Measurements from ENCODE around the gene ZBTB46. TPM values are rescaled to one million over a fixed set of nuclear protein-coding genes. Genes with fewer than 3 reads are reported as not detected.
"Not testable (repeated sequence)": the region's sequence is repeated elsewhere in the genome, so short reads cannot be mapped to it uniquely, and the experiment has no call there.

ZBTB46 gene
- total and polyA plus RNA-seq, 5 donors from 2014 or later, result 0.03 to 0.49 (median 0.09) TPM; not detected in 2

DNA sequence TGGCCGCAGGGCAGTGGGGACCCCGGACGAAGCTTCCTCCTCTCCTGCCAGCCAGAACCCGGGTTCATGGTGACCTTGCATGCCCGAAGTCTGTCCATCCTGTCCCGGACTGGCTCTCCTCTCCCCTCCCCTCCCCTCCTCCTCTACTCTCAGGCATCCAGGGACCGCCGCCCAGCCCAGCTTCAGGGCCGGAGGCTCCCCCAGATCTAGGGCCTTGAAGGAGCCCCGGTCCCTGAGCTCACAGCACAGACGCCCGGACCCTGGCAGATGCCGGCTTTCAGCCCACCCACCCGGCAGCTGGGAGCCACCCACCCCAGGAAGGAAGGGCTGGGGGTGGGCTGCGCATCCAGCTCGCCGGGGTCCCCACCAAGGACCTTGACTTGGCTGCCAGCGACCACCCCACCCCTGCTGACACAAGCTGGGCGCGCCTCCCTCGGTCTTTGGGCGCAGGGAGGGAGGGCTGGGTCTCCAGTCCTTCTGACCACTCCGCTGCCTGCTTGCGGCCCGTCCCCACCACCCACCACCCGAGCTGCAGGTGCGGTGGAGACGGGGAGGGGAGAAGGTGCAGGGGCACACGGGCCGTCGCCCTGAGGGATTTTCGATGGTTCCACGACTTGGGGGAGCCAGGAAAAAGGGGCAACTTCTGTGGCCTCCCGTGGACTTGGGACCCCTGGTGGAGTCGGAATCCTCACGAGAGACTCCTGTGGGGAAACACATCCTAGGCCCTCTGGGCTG is 24.5 kb upstream of the ZBTB46 start:
- peaks cover 29% of the 10 kb centered on the region for H3K4me1 ChIP-seq (ENCODE audit: control insufficient read depth, insufficient read depth, low read length, poor library complexity, severe bottlenecking)
- H3K27me3 Mint-ChIP-seq, result peaks cover 9% of the 10 kb centered on the region
- H3K4me1 Mint-ChIP-seq, result peaks cover 0 to 40% (median 10%) of the 10 kb centered on the region in 4 donors
- no peaks in the 10 kb centered on the region for H3K9me3 ChIP-seq (ENCODE audit: control insufficient read depth in 2 of 2, low read length in 2 of 2)
- peaks cover 0 to 2% (median 0%) of the 10 kb centered on the region in 7 donors for H3K9me3 Mint-ChIP-seq
- no peak overlapping the region for H3K4me3 Mint-ChIP-seq
- ATAC-seq (ENCODE audit: low read depth in 2 of 2) (no peak), DNase-seq (no peak)
- H3K27ac ChIP-seq (ENCODE audit: insufficient read depth, low read length, poor library complexity, severe bottlenecking), result no peak overlapping the region
- no peaks in the 10 kb centered on the region for H3K36me3 ChIP-seq (ENCODE audit: control insufficient read depth, insufficient read depth, low read length)
- H3K4me3 ChIP-seq (ENCODE audit: low read depth, low read length), result no peak overlapping the region
- H3K27ac Mint-ChIP-seq, result no peak overlapping the region
- no peaks in the 10 kb centered on the region for H3K36me3 Mint-ChIP-seq
- no peaks in the 10 kb centered on the region for H3K27me3 ChIP-seq (ENCODE audit: control insufficient read depth, insufficient read depth, low read length)

DNA sequence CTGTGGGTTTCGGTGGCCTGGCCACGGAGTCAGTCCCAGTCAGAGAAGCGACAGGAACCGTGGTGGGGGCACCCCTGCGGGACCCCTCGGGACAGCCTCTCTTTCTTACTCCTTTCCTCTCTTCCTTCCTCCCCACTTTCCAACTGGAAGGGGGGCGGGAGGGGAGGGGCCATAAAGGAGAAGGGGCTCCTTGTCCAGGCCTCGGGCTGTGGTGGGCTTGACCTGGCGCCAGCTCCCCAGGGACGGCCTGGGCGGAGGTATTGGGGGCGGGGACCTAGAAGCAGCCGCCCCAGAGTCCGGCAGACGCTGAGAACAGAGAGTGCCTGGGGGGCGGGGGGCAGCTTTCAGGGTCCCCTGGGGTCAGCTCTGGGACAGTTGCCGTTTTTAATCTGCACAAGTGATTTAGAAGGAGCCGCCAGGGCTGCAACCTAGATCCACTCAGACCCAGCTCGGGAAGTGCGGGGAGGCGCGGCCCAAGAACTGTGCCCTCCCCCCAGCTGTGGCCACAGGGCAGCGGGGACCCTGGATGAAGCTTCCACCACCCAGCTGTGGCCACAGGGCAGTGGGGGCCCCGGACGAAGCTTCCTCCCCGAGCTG is 23.8 kb upstream of the ZBTB46 start:
- Histone ChIP-seq H3K4me1 (ENCODE audit: control insufficient read depth, insufficient read depth, low read length, poor library complexity, severe bottlenecking) (peaks cover 29% of the 10 kb centered on the region), H3K9me3 (ENCODE audit: control insufficient read depth in 2 of 2, low read length in 2 of 2) (no peaks in the 10 kb centered on the region), H3K4me3 (ENCODE audit: low read depth, low read length) (no peak overlapping the region), H3K27me3 (ENCODE audit: control insufficient read depth, insufficient read depth, low read length) (no peaks in the 10 kb centered on the region), H3K27ac (ENCODE audit: insufficient read depth, low read length, poor library complexity, severe bottlenecking) (no peak overlapping the region), H3K36me3 (ENCODE audit: control insufficient read depth, insufficient read depth, low read length) (no peaks in the 10 kb centered on the region)
- Mint-ChIP-seq H3K4me1 (peaks cover 0 to 40% (median 10%) of the 10 kb centered on the region in 4 donors), H3K4me3 (no peak overlapping the region), H3K27me3 (peaks cover 10% of the 10 kb centered on the region), H3K36me3 (no peaks in the 10 kb centered on the region), H3K27ac (no peak overlapping the region), H3K9me3 (peaks cover 0 to 2% (median 0%) of the 10 kb centered on the region in 7 donors)
- DNase-seq, result no peak
- ATAC-seq (ENCODE audit: low read depth in 2 of 2), result no peak

DNA sequence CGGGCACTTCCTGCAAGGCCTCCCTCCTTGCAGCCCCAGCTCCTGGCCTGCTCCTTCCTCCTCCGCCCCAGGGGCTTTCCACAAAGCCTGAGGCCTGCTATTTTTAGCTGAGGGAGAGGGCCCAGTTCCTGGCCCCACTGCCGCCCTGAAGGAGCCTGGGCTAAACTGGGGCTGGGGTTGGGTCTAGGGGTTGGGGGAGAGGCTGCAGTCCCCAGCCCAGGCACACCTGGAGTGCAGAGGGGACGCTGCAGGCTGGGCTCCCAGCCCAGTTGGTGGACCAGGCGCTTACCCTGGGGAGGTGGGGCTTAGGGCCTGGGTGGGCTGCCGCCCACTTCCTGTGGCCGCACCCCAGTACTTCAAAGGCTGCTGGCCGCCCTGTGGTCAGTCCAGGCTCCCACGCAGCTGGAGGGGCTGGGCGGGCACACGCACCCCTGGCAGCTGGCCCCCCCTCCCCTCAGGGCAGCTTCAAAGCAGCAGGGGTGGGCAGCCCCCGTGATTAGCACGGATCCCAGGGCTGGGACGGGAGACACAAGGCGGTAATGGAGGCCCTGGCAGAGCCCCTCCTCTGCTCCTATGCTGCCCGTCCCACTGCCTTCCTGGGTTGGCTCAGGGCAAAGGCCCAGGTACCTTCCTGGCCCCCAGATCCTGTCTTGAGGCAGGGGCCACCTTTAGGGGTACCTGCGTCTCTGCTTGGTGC is 23.2 kb upstream of the ZBTB46 start:
- Histone ChIP-seq H3K4me1 (ENCODE audit: control insufficient read depth, insufficient read depth, low read length, poor library complexity, severe bottlenecking) (peaks cover 29% of the 10 kb centered on the region), H3K36me3 (ENCODE audit: control insufficient read depth, insufficient read depth, low read length) (no peaks in the 10 kb centered on the region), H3K27ac (ENCODE audit: insufficient read depth, low read length, poor library complexity, severe bottlenecking) (no peak overlapping the region), H3K9me3 (ENCODE audit: control insufficient read depth in 2 of 2, low read length in 2 of 2) (no peaks in the 10 kb centered on the region), H3K4me3 (ENCODE audit: low read depth, low read length) (no peak overlapping the region), H3K27me3 (ENCODE audit: control insufficient read depth, insufficient read depth, low read length) (no peaks in the 10 kb centered on the region)
- H3K9me3 Mint-ChIP-seq, result peaks cover 0 to 2% (median 0%) of the 10 kb centered on the region in 7 donors
- ATAC-seq (ENCODE audit: low read depth in 2 of 2) (peak in 1 of 2 donors; percentile 28), DNase-seq (no peak)
- peaks cover 0 to 35% (median 9%) of the 10 kb centered on the region in 4 donors for H3K4me1 Mint-ChIP-seq
- no peak overlapping the region for H3K27ac Mint-ChIP-seq
- peaks cover 10% of the 10 kb centered on the region for H3K27me3 Mint-ChIP-seq
- no peak overlapping the region for H3K4me3 Mint-ChIP-seq
- H3K36me3 Mint-ChIP-seq, result no peaks in the 10 kb centered on the region

DNA sequence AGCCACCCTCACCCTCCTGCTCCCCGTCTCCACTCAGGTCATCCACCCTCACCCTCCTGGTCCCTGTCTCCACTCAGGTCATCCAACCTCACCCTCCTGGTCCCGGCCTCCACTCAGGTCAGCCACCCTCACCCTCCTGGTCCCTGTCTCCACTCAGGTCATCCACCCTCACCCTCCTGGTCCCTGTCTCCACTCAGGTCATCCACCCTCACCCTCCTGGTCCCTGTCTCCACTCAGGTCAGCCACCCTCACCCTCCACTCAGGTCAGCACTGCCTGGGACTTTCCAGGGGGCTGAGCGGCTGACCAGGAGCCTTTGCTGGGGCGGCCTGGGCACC is 22.6 kb upstream of the ZBTB46 start:
- not testable (repeated sequence) for H3K27ac ChIP-seq (ENCODE audit: insufficient read depth, low read length, poor library complexity, severe bottlenecking); H3K36me3 ChIP-seq (ENCODE audit: control insufficient read depth, insufficient read depth, low read length); H3K36me3 Mint-ChIP-seq; H3K4me3 Mint-ChIP-seq; H3K9me3 Mint-ChIP-seq; DNase-seq; ATAC-seq (ENCODE audit: low read depth in 2 of 2); H3K27me3 ChIP-seq (ENCODE audit: control insufficient read depth, insufficient read depth, low read length); H3K4me3 ChIP-seq (ENCODE audit: low read depth, low read length); H3K9me3 ChIP-seq (ENCODE audit: control insufficient read depth in 2 of 2, low read length in 2 of 2); H3K27ac Mint-ChIP-seq
- H3K4me1 ChIP-seq (ENCODE audit: control insufficient read depth, insufficient read depth, low read length, poor library complexity, severe bottlenecking), result peaks cover 25% of the 10 kb centered on the region
- peaks cover 14% of the 10 kb centered on the region for H3K27me3 Mint-ChIP-seq
- H3K4me1 Mint-ChIP-seq, result peaks cover 0 to 30% (median 6%) of the 10 kb centered on the region in 4 donors

DNA sequence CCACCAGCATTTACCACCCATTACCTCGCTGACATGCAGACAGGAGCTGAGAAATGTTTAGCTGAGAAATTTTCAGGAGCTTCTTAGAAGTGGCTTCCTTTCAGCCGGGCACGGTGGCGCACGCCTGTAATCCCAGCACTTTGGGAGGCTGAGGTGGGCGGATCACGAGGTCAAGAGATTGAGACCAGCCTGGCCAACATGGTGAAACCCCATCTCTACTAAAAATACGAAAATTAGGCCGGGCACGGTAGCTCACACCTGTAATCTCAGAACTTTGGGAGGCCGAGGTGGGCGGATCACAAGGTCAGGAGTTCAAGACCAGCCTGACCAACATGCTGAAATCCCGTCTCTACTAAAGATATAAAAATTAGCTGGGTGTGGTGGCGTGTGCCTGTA is 20.5 kb upstream of the ZBTB46 start:
- Mint-ChIP-seq H3K27me3 (peaks cover 19% of the 10 kb centered on the region), H3K27ac (peak overlapping the region in 1 of 3 donors; percentile 66)
- H3K4me1 ChIP-seq (ENCODE audit: control insufficient read depth, insufficient read depth, low read length, poor library complexity, severe bottlenecking), result peaks cover 12% of the 10 kb centered on the region
- not testable (repeated sequence) for H3K9me3 ChIP-seq (ENCODE audit: control insufficient read depth in 2 of 2, low read length in 2 of 2); H3K36me3 Mint-ChIP-seq; H3K27me3 ChIP-seq (ENCODE audit: control insufficient read depth, insufficient read depth, low read length); DNase-seq; H3K36me3 ChIP-seq (ENCODE audit: control insufficient read depth, insufficient read depth, low read length); ATAC-seq (ENCODE audit: low read depth in 2 of 2); H3K9me3 Mint-ChIP-seq; H3K27ac ChIP-seq (ENCODE audit: insufficient read depth, low read length, poor library complexity, severe bottlenecking); H3K4me3 ChIP-seq (ENCODE audit: low read depth, low read length); H3K4me3 Mint-ChIP-seq; H3K4me1 Mint-ChIP-seq

DNA sequence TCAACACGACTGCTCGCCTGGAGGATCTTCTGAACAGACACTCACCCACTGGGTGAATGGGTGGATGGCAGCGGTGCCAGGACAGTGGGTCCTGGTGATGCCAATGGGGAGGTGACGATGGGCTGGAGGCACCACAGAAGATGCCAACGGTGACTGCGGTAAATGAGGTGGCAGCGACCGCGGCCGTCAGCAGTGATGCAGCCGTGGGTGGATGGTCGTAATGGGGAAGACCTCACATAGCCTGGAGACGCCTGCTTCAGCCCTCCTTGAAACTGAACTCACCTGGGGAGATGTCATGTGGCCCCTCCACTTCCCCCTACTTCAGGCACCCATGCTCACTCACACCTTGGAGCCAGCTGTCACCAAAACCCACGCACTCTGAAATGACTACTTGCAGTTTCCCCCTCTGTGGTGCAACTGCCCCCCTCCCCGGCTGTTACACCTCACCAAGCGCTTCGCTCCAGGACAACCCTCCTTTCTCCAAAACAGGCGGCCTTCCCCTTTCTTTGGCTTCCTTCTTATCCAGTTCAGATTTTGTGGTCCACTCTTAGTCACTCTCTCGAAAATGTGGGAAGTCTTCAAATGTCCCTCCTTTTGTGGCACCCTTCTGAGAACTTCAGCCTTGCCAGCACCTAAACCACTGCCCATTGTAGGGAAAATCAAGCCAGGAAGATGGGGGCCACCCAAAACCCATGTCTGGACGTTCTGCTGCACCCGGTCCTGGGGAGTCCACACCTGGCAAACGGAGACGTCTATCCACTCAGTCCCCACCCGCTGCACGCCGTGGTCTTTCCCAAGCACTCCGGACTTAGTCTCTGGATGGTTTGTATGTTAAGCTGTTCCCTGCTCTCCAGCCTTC is 19.9 kb upstream of the ZBTB46 start:
- Histone ChIP-seq H3K9me3 (ENCODE audit: control insufficient read depth in 2 of 2, low read length in 2 of 2) (no peaks in the 10 kb centered on the region), H3K36me3 (ENCODE audit: control insufficient read depth, insufficient read depth, low read length) (no peaks in the 10 kb centered on the region), H3K27ac (ENCODE audit: insufficient read depth, low read length, poor library complexity, severe bottlenecking) (no peak overlapping the region), H3K27me3 (ENCODE audit: control insufficient read depth, insufficient read depth, low read length) (peaks cover 6% of the 10 kb centered on the region), H3K4me1 (ENCODE audit: control insufficient read depth, insufficient read depth, low read length, poor library complexity, severe bottlenecking) (peaks cover 16% of the 10 kb centered on the region), H3K4me3 (ENCODE audit: low read depth, low read length) (no peak overlapping the region)
- Mint-ChIP-seq H3K27me3 (peaks cover 22% of the 10 kb centered on the region), H3K27ac (no peak overlapping the region), H3K4me1 (peaks cover 0 to 9% (median 2%) of the 10 kb centered on the region in 4 donors), H3K4me3 (no peak overlapping the region), H3K36me3 (no peaks in the 10 kb centered on the region), H3K9me3 (peaks cover 0 to 2% (median 0%) of the 10 kb centered on the region in 7 donors)
- ATAC-seq (ENCODE audit: low read depth in 2 of 2), result no peak
- DNase-seq, result peak in 1 of 3 donors; percentile 33
